HUES48 (cell line): Measurements from ENCODE around the gene TMEM185B.

ENCODE experiments used
- H3K27ac ChIP-seq: one replicate; pipeline ENCODE4 v1.7.0; 2013; ENCODE audit warnings: low read depth, low read length, inconsistent platforms
- H3K27me3 ChIP-seq: 2 replicates; pipeline ENCODE4 v1.6.1; 2013; ENCODE audit warnings: mild to moderate bottlenecking, low read length; ENCODE audit not compliant: control insufficient read depth, insufficient read depth
- H3K36me3 ChIP-seq: 2 replicates; pipeline ENCODE4 v1.6.1; 2013; ENCODE audit warnings: low read length; ENCODE audit not compliant: control insufficient read depth, insufficient read depth
- H3K4me1 ChIP-seq: 2 replicates; pipeline ENCODE4 v1.6.1; 2013; ENCODE audit warnings: mild to moderate bottlenecking, low read length; ENCODE audit not compliant: control insufficient read depth, insufficient read depth
- H3K4me3 ChIP-seq: 2 replicates; pipeline ENCODE4 v1.5.1; 2013; ENCODE audit warnings: mild to moderate bottlenecking, low read depth, low read length
- H3K9ac ChIP-seq: 2 replicates; pipeline ENCODE4 v1.6.1; 2013; ENCODE audit warnings: mild to moderate bottlenecking, low read depth, low read length, moderate library complexity
- H3K9me3 ChIP-seq: 2 replicates; pipeline ENCODE4 v1.6.1; 2013; ENCODE audit warnings: low read length; ENCODE audit not compliant: control insufficient read depth, insufficient read depth

The TMEM185B gene

GRCh38 chr2:120177001-120177621 is 46.1 kb downstream of the TMEM185B start:
- Histone ChIP-seq H3K4me3 (no peak overlapping the region), H3K9ac (no peak overlapping the region)

GRCh38 chr2:120176526-120176925 is 46.7 kb downstream of the TMEM185B start:
- H3K36me3 ChIP-seq, result peaks cover 3% of the 10 kb centered on the region
- no peak overlapping the region for H3K9ac ChIP-seq
- no peak overlapping the region for H3K4me3 ChIP-seq
- H3K27ac ChIP-seq, result no peak overlapping the region
- H3K9me3 ChIP-seq, result no peaks in the 10 kb centered on the region
- no peaks in the 10 kb centered on the region; the same call in 1 of the 2 replicates for H3K4me1 ChIP-seq
- no peaks in the 10 kb centered on the region for H3K27me3 ChIP-seq

More at GRCh38 chr2:120177001-120177621, 46.1 kb downstream of the TMEM185B start:
- peaks cover 3% of the 10 kb centered on the region for H3K36me3 ChIP-seq
- H3K27me3 ChIP-seq, result no peaks in the 10 kb centered on the region
- no peaks in the 10 kb centered on the region; the same call in 1 of the 2 replicates for H3K4me1 ChIP-seq
- no peak overlapping the region for H3K27ac ChIP-seq
- H3K9me3 ChIP-seq, result no peaks in the 10 kb centered on the region

- peaks cover 3% of the 10 kb centered on the region for H3K36me3 ChIP-seq
- no peaks in the 10 kb centered on the region; the same call in 1 of the 2 replicates for H3K4me1 ChIP-seq
- H3K27me3 ChIP-seq, result no peaks in the 10 kb centered on the region
- no peak overlapping the region for H3K27ac ChIP-seq
- no peak overlapping the region for H3K9ac ChIP-seq
- H3K4me3 ChIP-seq, result no peak overlapping the region
- H3K9me3 ChIP-seq, result no peaks in the 10 kb centered on the region
These were observed 48.1 kb downstream of the TMEM185B start for GRCh38 chr2:120174963-120175581.
